AG09319 (cell line): ENCODE results near the gene FGD5.
"Not testable (repeated sequence)": the region's sequence is repeated elsewhere in the genome, so short reads cannot be mapped to it uniquely, and the experiment has no call there.

Source experiments
- DNase-seq: peaks from one replicate; pipeline ENCODE4 v3.0.0-alpha.2; 2010; ENCODE audit warnings: low read depth; ENCODE audit errors: extremely low read depth
- CTCF ChIP-seq: IDR thresholded peaks from 2 replicates; pipeline ENCODE4 v1.5.1; 2011; ENCODE audit warnings: low read depth, mild to moderate bottlenecking, inconsistent platforms, low read length, moderate library complexity

The FGD5 gene

GRCh38 chr3:14803981-14804834, 14.6 kb upstream of the FGD5 start:
- DNase-seq, result no peak
- no peak for TF ChIP-seq CTCF

DNA sequence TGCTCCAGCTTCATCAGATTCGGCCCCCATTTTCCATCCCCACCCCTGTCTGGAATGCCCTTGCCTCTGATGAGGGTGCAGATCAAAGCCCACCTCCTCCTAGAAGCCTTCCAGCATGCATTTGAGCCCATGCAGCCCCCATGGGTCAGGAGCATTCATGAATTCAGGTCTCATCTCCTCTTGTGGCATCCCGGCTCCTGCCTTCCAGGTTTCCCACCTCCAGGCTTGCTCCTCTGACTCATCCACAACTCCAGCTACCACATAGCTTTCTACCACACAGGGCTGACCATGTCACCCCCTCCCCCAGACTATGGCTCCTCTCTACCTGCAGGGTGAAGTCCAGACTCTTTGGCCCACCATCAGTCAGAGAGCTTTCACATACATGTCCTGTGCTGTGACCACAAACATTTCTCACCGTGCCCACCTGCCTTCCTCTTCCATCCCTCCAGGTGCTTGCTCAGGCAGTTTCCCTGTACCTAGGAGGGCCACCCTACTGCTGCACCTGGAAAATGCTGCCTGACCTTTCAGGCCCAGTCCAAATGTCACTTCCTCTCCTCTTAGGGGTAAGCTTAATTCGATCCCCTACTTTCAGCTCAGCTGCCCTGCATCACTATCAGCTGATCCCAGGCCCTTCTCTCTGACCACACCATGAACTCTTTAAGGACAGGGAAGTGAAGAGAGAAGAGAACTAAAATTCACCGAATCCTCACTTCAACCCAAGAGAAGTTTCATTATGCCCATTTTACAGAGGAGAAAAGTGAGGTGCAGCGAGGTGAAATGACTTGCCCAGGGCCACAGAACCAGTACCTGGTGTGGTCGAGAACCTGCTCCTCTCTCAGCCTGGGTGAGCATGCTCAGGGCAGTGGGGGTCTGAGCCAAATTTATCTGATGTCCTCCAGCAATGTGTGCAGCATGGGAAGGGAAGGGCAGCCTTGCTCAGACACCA, 13.7 kb upstream of the FGD5 start:
- DNase-seq, result no peak
- TF ChIP-seq CTCF, result no peak

DNA sequence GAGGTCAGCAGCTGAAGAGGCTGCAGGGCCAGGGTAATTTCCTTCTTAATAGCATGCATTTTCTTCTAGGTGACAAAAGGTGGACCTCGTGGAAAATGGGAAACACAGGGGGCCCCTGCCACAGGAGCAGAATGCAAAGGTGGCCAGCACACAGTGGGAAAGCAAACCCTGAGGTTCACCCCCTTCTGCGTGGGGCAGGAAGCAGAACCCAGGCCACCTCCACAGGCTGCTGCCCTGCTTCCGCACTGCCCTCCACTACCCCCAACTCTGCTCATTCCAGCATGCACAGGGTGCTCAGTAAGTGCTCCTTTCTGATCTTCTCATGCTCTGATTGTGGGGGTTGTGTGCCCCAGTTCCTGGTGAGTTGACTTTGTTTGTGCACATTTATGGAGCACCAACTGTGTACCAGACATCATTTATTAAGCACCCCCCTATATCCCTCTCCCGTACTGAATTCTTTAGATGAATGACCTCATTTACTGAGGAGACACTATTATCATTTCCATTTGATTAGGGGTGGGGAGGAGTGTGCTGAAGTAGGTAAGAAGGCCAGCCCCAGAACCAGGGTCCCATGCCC, 12.7 kb upstream of the FGD5 start:
- TF ChIP-seq CTCF, result no peak
- no peak for DNase-seq

DNA sequence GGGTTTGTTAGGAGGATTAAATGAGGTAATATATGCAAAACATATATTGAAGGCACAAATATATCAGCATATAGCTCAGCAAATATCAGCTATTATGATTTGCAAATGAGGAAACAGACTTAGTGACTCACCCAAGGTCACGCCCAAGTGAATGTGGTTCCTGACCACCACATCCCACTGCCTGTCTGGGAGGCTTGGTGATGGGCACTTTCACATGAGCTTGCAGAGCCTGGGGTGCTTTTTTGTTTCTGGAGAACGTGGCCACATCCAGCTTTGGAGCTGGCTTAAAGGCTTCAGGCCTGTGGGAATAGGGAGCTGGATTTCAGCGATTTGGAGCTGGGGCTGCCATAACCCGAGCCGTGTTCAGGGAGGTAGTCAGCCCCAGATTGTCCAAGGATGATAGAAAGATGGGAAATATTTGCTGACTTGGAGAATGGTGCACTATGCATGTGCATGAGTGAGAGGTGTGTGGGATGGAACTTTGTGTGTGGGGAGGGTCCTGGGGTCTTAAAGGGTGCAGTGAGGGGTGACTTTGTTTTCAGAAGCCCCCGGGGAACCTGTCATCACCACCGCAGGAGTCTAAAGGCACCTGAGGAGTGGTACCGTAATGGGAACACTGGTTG, 12.0 kb upstream of the FGD5 start:
- no peak for DNase-seq
- no peak for TF ChIP-seq CTCF

- no peak for DNase-seq
- no peak for TF ChIP-seq CTCF
Measured at GRCh38 chr3:14808025-14808424, 10.7 kb upstream of the FGD5 start.

DNA sequence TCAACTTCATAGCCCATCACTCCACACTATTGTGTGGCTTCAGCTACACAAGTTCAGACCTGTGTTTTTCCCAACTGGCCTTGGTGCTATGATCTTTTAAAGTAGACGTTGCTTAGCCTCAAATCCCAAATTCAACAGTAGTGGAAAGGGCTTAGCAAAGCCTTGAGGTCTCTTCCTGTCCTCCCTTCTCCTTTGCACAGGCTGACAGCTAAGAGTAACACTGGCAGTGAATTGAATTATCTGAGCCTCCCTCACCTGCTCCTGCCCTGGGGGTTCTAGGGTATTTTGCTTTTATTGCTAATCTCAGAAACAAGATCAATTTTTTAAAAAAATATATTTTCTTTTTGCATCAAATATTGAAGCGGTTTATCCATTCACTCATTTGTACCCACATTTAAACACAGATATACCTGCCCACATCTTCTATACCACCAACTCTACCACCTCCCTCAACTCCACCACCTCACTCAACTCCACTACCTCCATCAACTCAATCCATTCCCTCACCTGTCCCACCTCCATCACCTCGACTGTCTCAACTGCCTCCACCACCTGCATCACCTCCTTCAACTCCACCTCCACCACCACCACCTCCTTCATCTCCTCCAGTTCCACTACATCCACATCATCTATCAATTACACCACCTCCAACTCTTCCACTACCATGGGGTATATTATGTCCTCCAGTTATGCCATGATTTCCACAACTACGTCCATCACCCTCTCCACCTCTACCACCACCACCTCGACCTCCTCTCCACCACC, 10.1 kb upstream of the FGD5 start:
- no peak for TF ChIP-seq CTCF
- DNase-seq, result no peak

DNA sequence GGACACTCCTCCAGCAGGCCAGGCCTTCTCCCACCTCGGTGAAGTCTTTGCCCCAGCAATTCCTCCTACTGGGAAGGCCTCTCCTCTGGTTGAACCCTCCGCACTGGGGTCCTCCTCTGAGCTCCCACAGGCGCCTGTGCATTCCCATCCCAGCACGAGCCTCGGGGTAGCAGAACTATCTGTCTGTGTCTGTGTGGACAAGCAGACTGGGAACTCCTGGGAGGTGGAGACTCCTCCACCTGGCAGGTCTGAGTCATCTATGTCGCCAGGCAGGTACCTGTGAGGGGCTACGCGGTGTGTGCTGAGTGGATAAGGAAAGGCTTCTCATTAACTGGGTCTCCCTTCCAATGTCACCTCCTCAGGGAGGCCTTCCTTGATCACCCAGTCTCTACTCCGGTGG, 9.2 kb upstream of the FGD5 start:
- not testable (repeated sequence) for DNase-seq
